Spleen (tissue), 7 donors: Measurements from ENCODE around the gene MATCAP1.

Experiments used
- CTCF ChIP-seq, 11 experiments: fragments of 200-600 bp in 7 of 11; fragments of 450-650 bp in 4 of 11; sonication (generic) in 4 of 11; IDR thresholded peaks in 8 of 11; conservative IDR thresholded peaks in 3 of 11; 1 replicate in 7 of 11; 2 replicates in 4 of 11; pipeline versions ENCODE4 v1.4.0 to v1.8.0; 2016 to 2021; ENCODE audit warnings: antibody characterized with exemption in 11 of 11, inconsistent platforms in 4 of 11, mild to moderate bottlenecking in 1 of 11
- POLR2A ChIP-seq, 3 donors: fragments of 450-650 bp; IDR thresholded peaks; one replicate each; pipeline ENCODE4 v1.5.1; 2017; ENCODE audit warnings: antibody characterized with exemption in 3 of 3, mild to moderate bottlenecking in 1 of 3
- POLR2AphosphoS5 ChIP-seq, 3 donors: sonication (generic); formaldehyde crosslinking; IDR thresholded peaks; one replicate each; pipeline ENCODE4 v1.5.1; 2017; ENCODE audit warnings: antibody characterized with exemption in 3 of 3
- donor health status: DM: no; HTN: no; CAD: no; lungs with moderate emphysema.
- donor health status: DM: no; HTN: no; CAD: no.
- donor health status: DM: no; HTN: no; CAD: no.

DNA sequence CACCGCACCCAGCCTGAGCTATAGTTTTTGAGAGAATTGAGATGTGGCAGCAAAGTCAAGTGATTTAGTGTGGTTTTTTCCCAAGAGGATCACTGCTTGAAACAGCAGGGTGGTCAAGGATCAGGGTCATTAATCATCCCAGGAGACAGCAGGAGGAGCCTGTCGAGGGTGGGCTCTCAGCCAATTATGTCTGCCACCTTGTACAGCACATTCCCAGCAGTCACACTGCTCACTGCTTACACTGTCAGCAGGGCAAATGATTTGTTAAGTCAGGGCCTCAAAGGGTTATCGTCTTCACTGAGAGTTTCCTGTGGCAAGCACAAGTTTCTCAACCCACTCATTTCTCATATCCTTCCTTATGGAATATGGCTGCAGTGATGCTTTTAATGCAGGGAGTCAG lies 46.2 kb downstream of the MATCAP1 start:
- no peak for TF ChIP-seq CTCF (IDR thresholded peaks at IDR 0.05 in 8 of 11, conservative IDR thresholded peaks at IDR 0.05 in 3 of 11)
- TF ChIP-seq POLR2A (IDR thresholded peaks at IDR 0.05) = no peak
- TF ChIP-seq POLR2AphosphoS5 (IDR thresholded peaks at IDR 0.05) = no peak
